Femur (tissue), 1 donor: ENCODE measurements around the gene MRFAP1L1.
A peak's percentile ranks its signal among the peaks of the same experiment; 100 is the strongest.

ENCODE experiments used
- DNase-seq: peaks from one replicate; pipeline ENCODE4 v3.0.0-alpha.2; 2017

The MRFAP1L1 gene

DNA sequence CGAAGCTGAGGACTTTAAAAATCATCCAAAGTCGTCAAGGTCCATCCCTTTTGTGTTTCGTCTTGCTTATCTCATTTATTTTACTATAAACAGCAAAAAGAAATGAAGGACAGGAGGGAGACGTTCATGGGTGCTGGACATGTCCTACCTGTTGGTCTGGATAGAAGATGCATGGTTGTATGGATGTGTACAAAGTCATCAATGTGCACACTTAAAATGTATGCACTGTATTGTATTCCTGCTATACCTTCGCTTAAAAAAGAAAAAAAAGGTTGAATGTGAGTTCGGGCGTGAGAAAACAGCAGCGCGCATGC, 6.0 kb upstream of the MRFAP1L1 start:
- no peak for DNase-seq

GRCh38 chr4:6714954-6715353, 5.3 kb upstream of the MRFAP1L1 start:
- DNase-seq, result no peak

- no peak for DNase-seq
Measured at GRCh38 chr4:6710996-6711395, 1.3 kb upstream of the MRFAP1L1 start.

DNA sequence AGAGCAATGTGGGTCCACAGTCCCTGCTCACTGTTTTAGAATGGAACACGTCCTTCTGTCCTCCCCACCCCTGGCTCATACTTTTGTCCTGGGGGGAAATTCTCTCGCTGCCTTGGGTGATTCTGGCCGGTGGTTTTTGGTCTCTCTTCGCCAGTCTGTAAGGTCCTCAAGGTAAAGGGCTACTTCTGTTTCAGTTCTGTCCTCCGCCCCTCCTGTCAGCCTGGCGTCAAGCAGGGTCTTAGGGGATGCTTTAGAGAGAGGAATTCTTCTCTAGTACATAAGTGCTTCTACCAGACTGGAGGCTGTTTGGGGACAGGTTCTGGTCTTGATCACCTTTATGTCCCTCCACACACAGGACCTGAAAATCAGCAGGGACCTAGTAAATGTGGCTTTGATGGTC, 617 bp upstream of the MRFAP1L1 start:
- no peak for DNase-seq

- no peak for DNase-seq
Measured at GRCh38 chr4:6706173-6706572, 3.5 kb downstream of the MRFAP1L1 start.

- no peak for DNase-seq
Measured at GRCh38 chr4:6705646-6706045, 4.0 kb downstream of the MRFAP1L1 start.

DNA sequence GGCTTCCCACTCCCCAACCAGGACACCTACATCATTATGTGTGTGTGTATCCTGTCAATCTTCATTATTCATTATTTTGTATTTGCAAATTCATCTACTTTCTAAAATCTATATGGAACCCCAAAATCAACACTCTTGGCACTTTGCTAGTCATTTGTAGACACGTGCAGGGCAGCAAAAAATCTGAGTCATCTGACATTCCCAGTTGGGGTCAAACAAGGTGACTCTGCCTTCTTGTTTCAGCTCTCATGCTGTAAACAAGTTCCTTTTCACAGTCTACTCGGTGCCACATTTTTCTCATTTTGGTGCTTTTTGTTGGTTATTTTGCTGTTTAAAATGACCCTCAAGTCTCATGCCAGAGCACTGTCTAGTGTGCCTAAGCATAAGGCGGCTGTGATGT, 5.9 kb downstream of the MRFAP1L1 start:
- no peak for DNase-seq

GRCh38 chr4:6702761-6703160, 6.9 kb downstream of the MRFAP1L1 start:
- no peak for DNase-seq

- DNase-seq, result no peak
Measured at GRCh38 chr4:6701371-6701770, 8.3 kb downstream of the MRFAP1L1 start.

DNA sequence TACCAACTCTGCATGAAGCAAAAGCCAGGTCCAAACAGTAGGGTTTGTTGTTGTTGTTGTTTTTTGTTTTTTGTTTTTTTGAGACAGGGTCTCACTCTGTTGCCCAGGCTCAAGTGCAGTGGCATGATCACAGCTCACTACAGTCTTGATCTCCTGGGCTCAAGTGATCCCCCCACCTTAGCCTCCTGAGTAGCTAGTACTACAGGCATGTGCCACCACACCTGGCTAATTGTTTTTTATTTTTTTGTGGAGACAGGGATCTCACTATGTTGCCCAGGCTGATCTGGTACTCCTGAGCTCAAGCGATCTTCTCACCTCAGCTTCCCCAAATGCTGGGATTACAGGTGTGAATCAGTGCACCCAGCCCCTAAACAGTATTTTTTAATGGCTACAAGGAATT, 9.8 kb downstream of the MRFAP1L1 start:
- no peak for DNase-seq

DNA sequence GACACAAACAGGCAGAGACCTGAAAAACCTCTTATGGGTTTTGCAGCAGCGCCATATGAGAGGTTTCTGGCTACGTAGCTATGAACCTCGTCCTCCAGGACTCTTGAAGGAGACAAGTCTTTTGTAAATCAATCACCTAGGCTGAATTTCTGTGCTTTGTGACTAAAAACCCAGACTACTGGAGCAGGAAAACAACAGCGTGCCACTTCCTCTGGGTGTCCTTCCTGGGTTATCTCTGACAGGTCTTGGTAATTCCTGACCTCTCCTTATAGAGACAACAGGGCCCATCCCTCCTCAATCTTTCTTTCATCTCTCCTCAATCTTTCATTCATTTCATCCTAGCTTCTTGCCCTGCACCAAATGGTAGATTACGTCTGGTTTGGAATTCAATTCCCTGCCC, 10.3 kb downstream of the MRFAP1L1 start:
- no peak for DNase-seq

GRCh38 chr4:6697131-6697530, 12.5 kb downstream of the MRFAP1L1 start:
- no peak for DNase-seq

- no peak for DNase-seq
Measured at GRCh38 chr4:6696611-6697010, 13.1 kb downstream of the MRFAP1L1 start.

DNA sequence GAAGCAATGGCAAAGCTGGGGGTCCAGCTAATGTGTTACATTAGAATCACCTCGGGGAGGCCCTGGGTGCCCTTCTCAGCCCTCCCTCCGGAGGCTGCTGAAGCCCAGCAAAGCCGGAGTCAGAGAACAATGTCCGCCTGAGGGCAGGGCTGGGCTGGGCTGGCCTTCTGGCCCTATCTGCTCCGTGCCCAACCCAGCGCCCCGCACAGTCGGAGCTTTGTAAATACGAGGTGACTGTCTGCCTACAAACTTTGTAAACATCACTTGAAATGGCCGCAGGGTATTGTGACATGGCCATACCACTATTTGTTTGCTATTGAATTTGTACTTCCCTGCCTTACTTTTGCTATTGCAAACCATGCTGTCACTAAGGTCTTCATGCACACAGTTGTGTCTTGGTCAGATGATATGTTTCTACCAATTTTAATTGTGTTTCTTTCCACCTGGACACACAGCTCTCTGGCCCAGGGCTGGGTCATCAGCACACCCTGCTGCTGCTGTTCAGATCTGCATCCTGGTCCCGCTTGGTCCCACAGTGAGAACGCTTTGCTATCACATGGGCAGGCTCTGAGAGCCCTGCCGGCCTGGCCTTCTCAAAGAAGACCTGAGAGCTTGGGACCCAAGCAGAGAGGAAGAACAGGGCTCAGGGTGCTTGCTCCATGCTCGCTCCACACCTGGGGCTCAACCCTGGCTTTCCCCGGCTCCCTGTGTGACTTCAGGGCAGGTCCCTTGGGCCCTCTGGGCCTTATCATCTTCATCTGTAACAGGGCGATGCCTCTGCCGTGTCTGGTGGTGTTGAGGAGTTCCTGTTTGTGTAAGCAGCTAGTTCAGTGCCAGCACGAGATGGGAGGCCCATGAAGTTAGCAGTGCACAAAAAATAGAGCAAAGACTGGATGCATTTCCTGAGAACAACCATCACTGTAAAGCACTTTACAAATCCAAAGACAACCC, 13.7 kb downstream of the MRFAP1L1 start:
- DNase-seq, result no peak

GRCh38 chr4:6694177-6694901, 15.3 kb downstream of the MRFAP1L1 start:
- DNase-seq, result no peak

DNA sequence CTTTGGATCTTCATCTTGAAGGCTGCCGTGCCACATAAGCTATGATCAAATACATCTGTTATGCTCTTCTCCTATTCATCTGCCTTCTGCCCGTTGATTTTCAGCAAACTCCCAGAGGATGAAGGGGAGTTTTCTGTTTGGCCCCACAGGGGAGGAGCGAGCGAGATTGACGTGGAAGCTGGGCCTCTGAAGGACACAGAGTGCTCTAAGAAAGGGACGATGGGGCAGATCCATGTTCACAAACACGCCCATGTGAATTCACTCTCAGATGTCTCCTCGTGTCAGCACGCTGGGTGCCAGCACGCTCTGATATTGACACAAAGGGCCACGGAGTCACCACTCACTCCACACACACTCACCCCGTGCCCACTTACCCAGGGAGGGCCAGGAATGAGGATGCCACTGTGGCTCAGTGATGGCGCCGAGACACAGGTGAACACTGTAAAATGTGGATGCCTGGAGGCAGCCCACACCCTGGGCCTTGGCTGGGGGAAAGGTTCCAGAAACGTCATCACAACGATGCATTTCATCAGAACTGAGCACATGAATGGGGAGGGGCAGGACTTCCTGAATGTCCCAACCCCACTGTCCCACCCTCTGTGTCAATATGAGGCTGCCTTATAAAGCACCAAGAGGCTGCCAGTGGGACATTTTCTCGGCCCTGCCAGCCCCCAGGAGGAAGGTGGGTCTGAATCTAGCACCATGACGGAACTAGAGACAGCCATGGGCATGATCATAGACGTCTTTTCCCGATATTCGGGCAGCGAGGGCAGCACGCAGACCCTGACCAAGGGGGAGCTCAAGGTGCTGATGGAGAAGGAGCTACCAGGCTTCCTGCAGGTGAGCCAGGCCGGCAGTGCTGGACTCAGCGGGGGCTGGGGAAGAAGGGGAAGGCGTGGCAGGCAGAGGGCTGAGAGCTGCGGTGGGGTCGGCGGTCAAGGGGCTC, 16.2 kb downstream of the MRFAP1L1 start, which contains the start of gene S100P:
TSS of gene S100P (plus strand) at position 648 of the 946 bp plus-strand sequence. CDS start at position 703, 55 bp downstream.
- no peak for DNase-seq

- no peak for DNase-seq
Measured at GRCh38 chr4:6692806-6693205, 16.9 kb downstream of the MRFAP1L1 start.

- no peak for DNase-seq
Measured at GRCh38 chr4:6692379-6692778, 17.3 kb downstream of the MRFAP1L1 start.

DNA sequence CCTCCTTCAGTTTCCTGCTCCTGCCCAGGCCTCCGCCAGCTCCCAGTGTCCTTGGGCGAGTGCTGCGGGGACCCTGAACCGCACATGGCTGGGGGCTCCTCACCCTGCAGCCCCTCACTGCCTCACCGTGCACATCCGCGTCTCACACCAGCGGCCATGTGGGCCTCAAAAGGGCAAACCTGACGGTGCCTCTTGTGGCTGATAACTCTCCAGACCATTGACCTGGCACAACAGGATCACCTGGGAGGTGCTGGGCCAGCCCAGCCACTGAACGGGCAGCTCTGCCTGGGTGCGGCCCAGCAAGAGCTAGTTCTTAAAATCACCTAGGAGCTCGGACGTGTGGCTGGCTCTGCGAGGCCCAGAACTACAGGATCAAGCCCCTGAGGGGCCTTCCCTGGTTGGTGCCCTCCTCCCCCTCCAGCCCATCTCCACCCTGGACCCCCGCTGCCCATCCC, 20.1 kb downstream of the MRFAP1L1 start:
- DNase-seq, result no peak

DNA sequence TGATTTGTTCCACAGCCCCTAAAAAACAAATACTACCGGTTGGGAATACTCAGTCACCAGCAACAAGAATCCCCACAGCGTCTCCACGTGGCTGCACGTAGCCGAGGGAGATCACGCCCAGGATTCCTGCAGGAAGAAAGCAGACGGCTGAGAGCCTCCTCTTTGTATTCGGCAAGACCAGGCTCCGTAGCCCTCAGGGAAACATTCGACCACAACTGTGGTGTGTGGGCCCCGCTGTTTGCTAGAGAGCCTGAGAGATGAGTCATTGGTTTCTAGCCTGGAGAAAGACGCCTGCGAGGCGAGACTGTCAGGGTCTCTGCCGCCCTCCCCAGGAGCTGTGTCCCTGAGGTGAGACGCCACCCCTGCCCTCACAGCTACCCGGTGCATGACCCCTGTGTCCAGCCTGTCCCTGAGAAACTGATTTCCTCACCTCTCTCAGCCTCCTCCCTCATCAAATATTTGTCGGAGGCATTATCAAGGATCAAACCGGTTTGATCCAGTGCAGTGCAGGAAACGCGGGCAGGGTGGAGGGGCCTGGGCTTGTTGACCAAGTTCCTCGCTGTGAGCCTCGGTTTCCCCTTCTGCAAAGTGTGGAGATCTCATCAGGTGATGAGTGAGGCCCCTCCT, 20.7 kb downstream of the MRFAP1L1 start:
- DNase-seq, result peak; percentile 84

DNA sequence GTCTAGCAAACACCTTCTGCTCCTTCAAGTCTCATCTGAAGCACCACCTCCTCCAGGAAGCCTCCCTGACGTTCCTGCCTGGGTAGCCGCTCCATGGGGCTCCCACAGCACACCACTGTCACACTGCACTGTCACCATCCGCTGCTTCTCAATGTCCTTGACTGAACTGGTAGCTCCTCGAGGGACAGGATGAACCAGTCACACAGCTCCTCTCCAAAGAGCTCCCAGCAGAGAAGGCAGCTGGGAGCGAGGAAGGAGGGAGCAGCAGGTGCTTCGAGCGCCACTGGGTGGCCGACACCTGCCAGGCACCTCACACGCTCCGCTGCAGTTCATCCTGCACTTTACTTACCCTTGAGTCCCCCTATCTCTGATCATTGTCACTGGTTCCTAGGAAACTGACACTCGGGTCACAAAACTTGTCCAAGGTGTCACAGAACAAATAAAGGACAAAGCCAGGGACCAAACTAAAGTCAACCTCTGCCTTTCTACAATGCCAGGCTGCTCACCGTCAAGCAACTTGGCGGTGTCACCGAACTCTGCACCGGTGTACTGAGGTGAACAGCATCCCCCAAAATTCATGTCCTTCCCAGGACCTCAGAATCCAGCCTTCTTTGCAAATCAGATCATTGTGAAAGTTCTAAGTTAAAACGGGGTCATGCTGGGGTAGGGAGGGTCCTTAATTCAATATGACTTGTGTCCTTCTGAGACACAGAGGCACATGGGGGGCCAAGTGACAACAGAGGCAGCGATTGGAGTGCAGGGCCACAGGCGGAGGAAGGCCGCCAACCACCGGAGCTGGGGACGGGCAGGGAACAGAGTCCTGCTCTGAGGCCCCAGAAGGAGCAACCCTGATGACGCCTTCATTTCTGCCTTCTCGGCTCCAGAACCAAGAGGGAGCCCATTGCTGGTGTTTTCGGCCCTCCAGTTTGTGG, 21.5 kb downstream of the MRFAP1L1 start:
- DNase-seq, result no peak
